NT2/D1 (cell line): ENCODE measurements around the gene MC2R.

Experiments used
- YY1 ChIP-seq: IDR thresholded peaks from 2 replicates; pipeline ENCODE4 v1.6.1; 2011; ENCODE audit not compliant: insufficient read length, insufficient read depth
- ZNF274 ChIP-seq: IDR thresholded peaks from 2 replicates; pipeline ENCODE4 v1.6.1; 2011; ENCODE audit warnings: mild to moderate bottlenecking, low read depth, low read length

DNA sequence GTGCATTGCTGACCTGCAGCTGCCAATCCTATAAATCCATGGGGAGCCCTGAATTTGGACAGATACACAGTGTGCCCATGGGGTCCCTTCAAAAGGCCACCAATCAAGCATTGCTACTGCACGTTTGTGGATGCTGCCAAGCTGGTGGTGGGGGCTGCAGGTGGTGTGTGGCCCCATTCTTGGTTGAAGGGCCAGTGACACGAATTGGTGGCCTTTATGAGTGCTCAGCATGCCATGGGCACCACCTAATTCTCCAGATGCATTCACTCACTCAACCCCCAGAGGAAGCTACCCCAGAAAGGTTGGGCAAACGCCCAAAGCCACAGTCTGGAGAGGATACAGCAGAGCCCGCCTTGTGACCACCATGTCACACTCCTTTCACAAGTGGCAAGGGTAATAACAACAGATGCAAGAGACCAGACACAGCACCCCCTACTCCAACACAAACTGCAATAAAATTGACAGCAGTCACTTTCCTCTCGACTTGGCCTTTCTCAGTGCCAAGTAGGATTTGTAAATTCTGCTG, 27.1 kb downstream of the MC2R start:
- no peak for TF ChIP-seq ZNF274
- no peak for TF ChIP-seq YY1
